SK-N-MC (cell line): ENCODE measurements around the gene FBXL20.

ENCODE experiments used
- EZH2 ChIP-seq: fragments of 200-600 bp; sonication (generic); IDR thresholded peaks from one replicate; pipeline ENCODE4 v1.6.1; 2017; ENCODE audit warnings: antibody characterized with exemption
- POLR2AphosphoS5 ChIP-seq: IDR thresholded peaks from 2 replicates; pipeline ENCODE4 v1.6.1; 2012; ENCODE audit warnings: mild to moderate bottlenecking, low read depth, low read length, borderline replicate concordance

DNA sequence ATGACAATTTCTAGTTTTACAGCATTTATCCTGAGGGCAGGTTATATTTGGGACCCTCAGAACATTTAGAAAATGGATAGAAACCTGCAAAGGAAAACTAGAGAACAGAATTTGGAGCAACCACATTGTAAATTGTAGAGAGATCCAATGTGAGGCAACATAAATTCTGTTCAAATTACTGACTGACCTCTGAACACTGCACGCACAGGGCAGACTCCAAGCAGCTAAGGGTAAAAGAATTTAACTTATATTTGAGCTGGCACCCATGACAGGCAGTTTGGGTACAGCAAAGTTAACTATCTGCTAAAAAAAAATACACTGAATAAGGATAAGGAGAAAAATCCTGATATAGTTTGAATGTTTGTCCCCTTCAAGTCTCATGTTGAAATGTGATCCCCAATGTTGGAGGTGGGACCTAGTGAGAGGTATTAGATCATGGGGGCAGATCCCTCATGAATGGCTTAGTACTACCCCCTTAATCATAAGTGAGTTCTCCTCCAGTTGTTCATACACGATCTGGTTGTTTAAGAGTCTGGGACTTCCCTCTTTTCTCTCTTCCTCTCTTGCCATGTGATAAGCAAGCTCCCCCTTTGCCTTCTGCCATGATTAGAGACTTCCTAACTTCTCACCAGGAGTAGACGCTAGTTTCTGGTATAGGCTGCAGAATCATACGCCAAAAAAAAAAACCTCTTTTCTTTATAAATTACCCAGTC is 75.7 kb downstream of the FBXL20 start:
- TF ChIP-seq POLR2AphosphoS5, result no peak
- no peak for TF ChIP-seq EZH2
